ENCODE results near the gene PLXDC2. TPM values are rescaled to one million over a fixed set of nuclear protein-coding genes. Genes with fewer than 3 reads are reported as not detected.

PLXDC2 gene
- total RNA-seq, 1 experiment from 2014 or later: 38.7 TPM

DNA sequence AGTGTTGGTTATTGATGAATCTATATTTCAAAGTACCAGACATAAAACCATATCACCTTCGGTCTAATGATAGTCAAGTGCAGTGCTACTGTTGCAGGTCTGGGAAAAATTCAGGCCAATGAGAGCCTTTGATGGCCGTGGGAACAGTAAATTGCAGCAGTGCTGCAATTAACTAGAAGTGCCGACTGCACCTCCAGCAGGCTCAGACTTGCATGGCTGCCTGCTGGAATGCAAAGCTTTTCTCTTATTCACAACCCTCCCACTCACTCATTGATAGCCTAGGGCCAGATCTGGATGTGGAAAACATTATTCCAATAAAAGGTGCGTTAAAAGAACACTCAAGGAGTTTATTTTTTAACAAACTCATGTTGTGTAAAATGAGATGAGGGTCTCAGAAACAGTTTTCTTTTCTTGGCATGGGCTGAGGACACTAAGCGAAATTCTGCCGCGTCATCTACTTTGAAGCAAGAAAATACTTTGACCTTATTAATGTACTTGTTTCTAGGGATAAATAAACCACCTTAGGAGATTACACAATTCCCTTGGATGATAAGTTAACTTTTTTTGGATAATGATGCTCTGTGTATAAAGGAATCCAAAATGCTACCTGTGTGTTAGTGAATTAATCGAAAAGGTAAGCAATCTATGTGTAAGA is 17.1 kb downstream of the PLXDC2 start:
- no peak overlapping the region for H3K4me2 ChIP-seq (ENCODE audit: insufficient read depth, insufficient read length, low read length)
- no peaks in the 10 kb centered on the region for H3K9me3 ChIP-seq (ENCODE audit: control insufficient read depth, low read depth, low read length)
- no peak overlapping the region for H2BK12ac ChIP-seq (ENCODE audit: insufficient read length, low read depth, low read length)
- no peak overlapping the region for H3K4ac ChIP-seq (ENCODE audit: low read depth, low read length)
- WGBS (ENCODE audit: extremely low coverage, insufficient read length, low lambda C conversion rate): no CpG with 5 or more reads among the region's 8 CpGs
- H2BK15ac ChIP-seq (ENCODE audit: low read depth, low read length): no peak overlapping the region
- no peak overlapping the region for H4K91ac ChIP-seq (ENCODE audit: insufficient read length, low read depth, low read length)
- Mint-ChIP-seq H3K9me3 (peaks cover 3 to 4% of the 10 kb centered on the region in 2 experiments; a peak in 4 of 5 replicates), H3K27me3 (ENCODE audit: low read depth) (no peaks in the 10 kb centered on the region), H3K4me1 (peaks cover 66 to 71% of the 10 kb centered on the region in 2 experiments), H3K27ac (peak overlapping the region in 2 of 3 experiments; percentile 3 to 94; a peak in 3 of 7 replicates), H3K36me3 (ENCODE audit: insufficient read depth in 1 of 3, low read depth in 3 of 3) (peaks cover 10 to 20% (median 19%) of the 10 kb centered on the region in 3 experiments), H3K4me3 (no peak overlapping the region)
- TF ChIP-seq, protein P1, sequence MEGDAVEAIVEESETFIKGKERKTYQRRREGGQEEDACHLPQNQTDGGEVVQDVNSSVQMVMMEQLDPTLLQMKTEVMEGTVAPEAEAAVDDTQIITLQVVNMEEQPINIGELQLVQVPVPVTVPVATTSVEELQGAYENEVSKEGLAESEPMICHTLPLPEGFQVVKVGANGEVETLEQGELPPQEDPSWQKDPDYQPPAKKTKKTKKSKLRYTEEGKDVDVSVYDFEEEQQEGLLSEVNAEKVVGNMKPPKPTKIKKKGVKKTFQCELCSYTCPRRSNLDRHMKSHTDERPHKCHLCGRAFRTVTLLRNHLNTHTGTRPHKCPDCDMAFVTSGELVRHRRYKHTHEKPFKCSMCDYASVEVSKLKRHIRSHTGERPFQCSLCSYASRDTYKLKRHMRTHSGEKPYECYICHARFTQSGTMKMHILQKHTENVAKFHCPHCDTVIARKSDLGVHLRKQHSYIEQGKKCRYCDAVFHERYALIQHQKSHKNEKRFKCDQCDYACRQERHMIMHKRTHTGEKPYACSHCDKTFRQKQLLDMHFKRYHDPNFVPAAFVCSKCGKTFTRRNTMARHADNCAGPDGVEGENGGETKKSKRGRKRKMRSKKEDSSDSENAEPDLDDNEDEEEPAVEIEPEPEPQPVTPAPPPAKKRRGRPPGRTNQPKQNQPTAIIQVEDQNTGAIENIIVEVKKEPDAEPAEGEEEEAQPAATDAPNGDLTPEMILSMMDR (conservative IDR thresholded peaks at IDR 0.05): no peak
- no peak overlapping the region for H2BK5ac ChIP-seq (ENCODE audit: insufficient read length, low read length)
- no peak overlapping the region for H3K56ac ChIP-seq (ENCODE audit: insufficient read length, low read depth, low read length)
- H4K5ac ChIP-seq (ENCODE audit: insufficient read length, low read depth, low read length): no peak overlapping the region
- H3K23me2 ChIP-seq (ENCODE audit: insufficient read length, low read depth, low read length, poor library complexity, severe bottlenecking): no peaks in the 10 kb centered on the region
- no peaks in the 10 kb centered on the region for H3K27me3 ChIP-seq (ENCODE audit: insufficient read depth, low read length)
- no peak overlapping the region for H3K9ac ChIP-seq (ENCODE audit: extremely low read depth, insufficient read length, low read length)
- no peak overlapping the region for H2BK120ac ChIP-seq (ENCODE audit: low read depth, low read length, poor library complexity, severe bottlenecking)
- H3K14ac ChIP-seq (ENCODE audit: insufficient read depth, low read length): no peak overlapping the region
- H2BK20ac ChIP-seq (ENCODE audit: low read depth, low read length, poor library complexity, severe bottlenecking): no peak overlapping the region
- no peak overlapping the region for H2AK5ac ChIP-seq (ENCODE audit: insufficient read length, low read length)
- no peak overlapping the region for H2AFZ ChIP-seq (ENCODE audit: low read length)
- no peak overlapping the region for H3T11ph ChIP-seq (ENCODE audit: low read length)
- no peak overlapping the region for H3K27ac ChIP-seq (ENCODE audit: insufficient read length, low read depth, low read length)
- no peak overlapping the region for H4K8ac ChIP-seq (replicated peaks; ENCODE audit: insufficient read length, low read depth, low read length)
- H3K79me1 ChIP-seq (ENCODE audit: insufficient read depth, low read depth, low read length, poor library complexity, severe bottlenecking): peaks cover 11% of the 10 kb centered on the region
- peaks cover 10% of the 10 kb centered on the region; the same call in 1 of the 2 replicates for H3K4me1 ChIP-seq (ENCODE audit: insufficient read depth, low read length)
- H4K20me1 ChIP-seq (ENCODE audit: control insufficient read depth, insufficient read depth, insufficient read length): no peaks in the 10 kb centered on the region
- H3K18ac ChIP-seq (ENCODE audit: insufficient read length, low read depth, low read length): no peak overlapping the region
- H3K79me2 ChIP-seq (ENCODE audit: insufficient read depth, low read length): peaks cover 19% of the 10 kb centered on the region; the same call in 1 of the 2 replicates
- peak; percentile 46 for DNase-seq
- no peak overlapping the region for H3K23ac ChIP-seq (ENCODE audit: insufficient read length, low read depth, low read length)

Data from H9 (cell line).